Measurements from ENCODE around the gene MDM2. TPM values are rescaled to one million over a fixed set of nuclear protein-coding genes. Genes with fewer than 3 reads are reported as not detected.

Gene MDM2
- total and polyA plus RNA-seq, 2 of the 8 experiments (the other 6 are each of a cell fraction or from before 2014, with no cell fraction given): 15.1 to 115 TPM

GRCh38 chr12:68891141-68891540 is 83.2 kb downstream of the MDM2 start:
- no peak overlapping the region for H3K18ac ChIP-seq (ENCODE audit: extremely low read depth, low read length)
- H4K5ac ChIP-seq (ENCODE audit: insufficient read length, low read depth, low read length): no peak overlapping the region
- H3K4me3 ChIP-seq (ENCODE audit: extremely low read depth in 1 of 4, insufficient read depth in 2 of 4, low read depth in 3 of 4, low read length in 4 of 4): no peak overlapping the region
- no peak overlapping the region for H2BK120ac ChIP-seq (replicated peaks; ENCODE audit: low read depth, low read length)
- no peak overlapping the region for H2BK5ac ChIP-seq (ENCODE audit: low read depth, low read length)
- no peak overlapping the region for H4K8ac ChIP-seq (ENCODE audit: extremely low read depth, insufficient read depth, low read length)
- no peak overlapping the region for H2AFZ ChIP-seq (ENCODE audit: low read length)
- no peak overlapping the region for H3K14ac ChIP-seq (ENCODE audit: insufficient read length)
- H3K4me2 ChIP-seq (ENCODE audit: insufficient read depth in 1 of 2, low read depth in 2 of 2, low read length in 2 of 2): no peak overlapping the region
- no peak overlapping the region for H3K27ac ChIP-seq (ENCODE audit: low read depth, low read length)
- H3K9me3 ChIP-seq (ENCODE audit: insufficient read depth in 2 of 2, low read depth in 1 of 2, low read length in 1 of 2): no peaks in the 10 kb centered on the region
- CTCF ChIA-PET (ENCODE audit: partially characterized antibody): interaction anchor here (0.6 to 2.3 kb wide), 3 partner anchors 14 to 363 kb away, joined by 4 to 5 read pairs (median 5); no protein-coding TSS in a partner anchor
- no peaks in the 10 kb centered on the region for H3K4me1 ChIP-seq (replicated peaks in 1 of 4; ENCODE audit: control insufficient read depth in 3 of 4, insufficient read depth in 4 of 4, low read length in 3 of 4)
- H3K27me3 ChIP-seq (replicated peaks in 1 of 4; ENCODE audit: control insufficient read depth in 3 of 4, extremely low read depth in 1 of 4, insufficient read depth in 3 of 4, low read length in 3 of 4): no peaks in the 10 kb centered on the region
- no peak overlapping the region for H3K23ac ChIP-seq (ENCODE audit: insufficient read length)
- H3K79me1 ChIP-seq (ENCODE audit: low read depth, low read length): no peaks in the 10 kb centered on the region
- no peak overlapping the region for H2BK20ac ChIP-seq (ENCODE audit: low read length)
- H3K4ac ChIP-seq (replicated peaks; ENCODE audit: insufficient read length, low read depth, low read length): no peak overlapping the region
- no peak overlapping the region for H2AK5ac ChIP-seq (ENCODE audit: low read depth, low read length)
- no peak overlapping the region for H3K56ac ChIP-seq (replicated peaks; ENCODE audit: insufficient read length, low read depth, low read length)
- H4K91ac ChIP-seq (replicated peaks; ENCODE audit: insufficient read length, low read length): no peak overlapping the region
- DNase-seq (ENCODE audit: low read depth in 1 of 2, low spot score in 2 of 2): no peak
- H4K20me1 ChIP-seq (replicated peaks in 1 of 2; ENCODE audit: control insufficient read depth in 1 of 2, insufficient read depth in 2 of 2, low read length in 2 of 2): no peaks in the 10 kb centered on the region
- WGBS, 2 experiments (ENCODE audit: extremely low coverage in 1 of 2, insufficient coverage in 1 of 2, insufficient read length in 1 of 2, insufficient replicate concordance in 2 of 2, low coverage in 1 of 2, low lambda C conversion rate in 2 of 2, missing lambda C conversion rate in 1 of 2): 84% methylated on average over 6 of the region's 6 CpGs; no CpG with 5 or more reads in 1 of the 2 experiments
- POLR2A ChIA-PET (ENCODE audit: partially characterized antibody): no interaction called here
- no peaks in the 10 kb centered on the region for H3K79me2 ChIP-seq (ENCODE audit: control insufficient read depth in 1 of 2, insufficient read depth in 2 of 2, low read length in 2 of 2)
- no peak for FAIRE-seq
- no peak overlapping the region for H2BK12ac ChIP-seq (ENCODE audit: low read depth, low read length)
- no peak overlapping the region for H3K9ac ChIP-seq (replicated peaks in 1 of 4; ENCODE audit: extremely low read depth in 1 of 4, low read depth in 3 of 4, low read length in 3 of 4)
- H2BK15ac ChIP-seq (ENCODE audit: low read length): no peak overlapping the region
- no peaks in the 10 kb centered on the region for H3K36me3 ChIP-seq (ENCODE audit: control insufficient read depth in 2 of 4, insufficient read depth in 4 of 4, low read length in 3 of 4)
- H3K23me2 ChIP-seq (ENCODE audit: low read depth, low read length): no peaks in the 10 kb centered on the region
- TF ChIP-seq FOSL1 (IDR thresholded peaks at IDR 0.05; ENCODE audit: insufficient read depth, low read depth, low read length) (no peak), SP2 (IDR thresholded peaks at IDR 0.05; ENCODE audit: low read length) (no peak), TAF1 (IDR thresholded peaks at IDR 0.05; ENCODE audit: low read depth, low read length) (no peak), TAF7 (optimal IDR thresholded peaks at IDR 0.05; ENCODE audit: borderline replicate concordance, low read depth, low read length) (no peak), SRF (IDR thresholded peaks at IDR 0.05; ENCODE audit: low read depth, low read length) (no peak), POLR2A (IDR thresholded peaks at IDR 0.05; ENCODE audit: control extremely low read depth in 1 of 2, low read depth in 2 of 2, low read length in 2 of 2) (no peak), CTBP2 (IDR thresholded peaks at IDR 0.05; ENCODE audit: borderline replicate concordance, insufficient read depth, insufficient read length, low read length) (no peak), NANOG (IDR thresholded peaks at IDR 0.05; ENCODE audit: insufficient read depth, low read depth, low read length, poor library complexity, severe bottlenecking) (no peak), RNF2 (IDR thresholded peaks at IDR 0.05; ENCODE audit: borderline replicate concordance, low read depth, low read length, missing control alignments, poor library complexity, severe bottlenecking) (no peak), PHF8 (conservative IDR thresholded peaks at IDR 0.05; ENCODE audit: low read depth, low read length) (no peak), BRCA1 (IDR thresholded peaks at IDR 0.05; ENCODE audit: low read depth, low read length) (no peak), SIX5 (IDR thresholded peaks at IDR 0.05; ENCODE audit: low read depth, low read length) (no peak)
- TF ChIP-seq, protein P1, sequence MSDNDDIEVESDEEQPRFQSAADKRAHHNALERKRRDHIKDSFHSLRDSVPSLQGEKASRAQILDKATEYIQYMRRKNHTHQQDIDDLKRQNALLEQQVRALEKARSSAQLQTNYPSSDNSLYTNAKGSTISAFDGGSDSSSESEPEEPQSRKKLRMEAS (IDR thresholded peaks at IDR 0.05): no peak
- TF ChIP-seq, protein P2, sequence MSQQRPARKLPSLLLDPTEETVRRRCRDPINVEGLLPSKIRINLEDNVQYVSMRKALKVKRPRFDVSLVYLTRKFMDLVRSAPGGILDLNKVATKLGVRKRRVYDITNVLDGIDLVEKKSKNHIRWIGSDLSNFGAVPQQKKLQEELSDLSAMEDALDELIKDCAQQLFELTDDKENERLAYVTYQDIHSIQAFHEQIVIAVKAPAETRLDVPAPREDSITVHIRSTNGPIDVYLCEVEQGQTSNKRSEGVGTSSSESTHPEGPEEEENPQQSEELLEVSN (IDR thresholded peaks at IDR 0.05): no peak

Data from H1 (cell line).